Measurements from ENCODE around the gene NCAM1. TPM values are rescaled to one million over a fixed set of nuclear protein-coding genes. Genes with fewer than 3 reads are reported as not detected.

The NCAM1 gene
- polyA plus RNA-seq, 2 of the 4 experiments (the other 2 are of a cell fraction): 0.01 to 0.12 TPM

GRCh38 chr11:113142508-113142907 is 181.3 kb downstream of the NCAM1 start:
- Histone ChIP-seq H3K4me2 (no peak overlapping the region), H3K27ac (no peak overlapping the region), H3K4me3 (no peak overlapping the region), H3K9me3 (no peaks in the 10 kb centered on the region), H3K4me1 (no peaks in the 10 kb centered on the region)
- FAIRE-seq: no peak
- TF ChIP-seq, protein P1, sequence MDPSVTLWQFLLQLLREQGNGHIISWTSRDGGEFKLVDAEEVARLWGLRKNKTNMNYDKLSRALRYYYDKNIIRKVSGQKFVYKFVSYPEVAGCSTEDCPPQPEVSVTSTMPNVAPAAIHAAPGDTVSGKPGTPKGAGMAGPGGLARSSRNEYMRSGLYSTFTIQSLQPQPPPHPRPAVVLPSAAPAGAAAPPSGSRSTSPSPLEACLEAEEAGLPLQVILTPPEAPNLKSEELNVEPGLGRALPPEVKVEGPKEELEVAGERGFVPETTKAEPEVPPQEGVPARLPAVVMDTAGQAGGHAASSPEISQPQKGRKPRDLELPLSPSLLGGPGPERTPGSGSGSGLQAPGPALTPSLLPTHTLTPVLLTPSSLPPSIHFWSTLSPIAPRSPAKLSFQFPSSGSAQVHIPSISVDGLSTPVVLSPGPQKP (IDR thresholded peaks at IDR 0.05; ENCODE audit: low read depth, low read length): no peak
- TF ChIP-seq RAD21 (conservative IDR thresholded peaks at IDR 0.05 in 1 of 2, IDR thresholded peaks at IDR 0.05 in 1 of 2) (no peak), ZSCAN20 (CRISPR knock-in tag; IDR thresholded peaks at IDR 0.05) (no peak), FOSB (CRISPR knock-in tag; IDR thresholded peaks at IDR 0.05) (no peak), PHF8 (IDR thresholded peaks at IDR 0.05; ENCODE audit: borderline replicate concordance, low read depth) (no peak), CHD4 (IDR thresholded peaks at IDR 0.05; ENCODE audit: borderline replicate concordance) (no peak), JUNB (IDR thresholded peaks at IDR 0.05) (no peak), SREBF2 (IDR thresholded peaks at IDR 0.05) (no peak), EP300 (IDR thresholded peaks at IDR 0.05) (no peak), GATA3 (IDR thresholded peaks at IDR 0.05; ENCODE audit: borderline replicate concordance) (no peak), CBX2 (IDR thresholded peaks at IDR 0.05; ENCODE audit: borderline replicate concordance, low read depth) (no peak), MAFK (IDR thresholded peaks at IDR 0.05; ENCODE audit: partially characterized antibody) (no peak), TFCP2L1 (CRISPR knock-in tag; IDR thresholded peaks at IDR 0.05) (no peak), RFX5 (IDR thresholded peaks at IDR 0.05) (no peak), TP53 (CRISPR knock-in tag; IDR thresholded peaks at IDR 0.05) (no peak), ATOH8 (CRISPR knock-in tag; IDR thresholded peaks at IDR 0.05; ENCODE audit: low read depth) (no peak), ZFP36 (IDR thresholded peaks at IDR 0.05; ENCODE audit: borderline replicate concordance, partially characterized antibody) (no peak), NPAS2 (CRISPR knock-in tag; IDR thresholded peaks at IDR 0.05; ENCODE audit: borderline replicate concordance) (no peak)
- TF ChIP-seq, protein P2, sequence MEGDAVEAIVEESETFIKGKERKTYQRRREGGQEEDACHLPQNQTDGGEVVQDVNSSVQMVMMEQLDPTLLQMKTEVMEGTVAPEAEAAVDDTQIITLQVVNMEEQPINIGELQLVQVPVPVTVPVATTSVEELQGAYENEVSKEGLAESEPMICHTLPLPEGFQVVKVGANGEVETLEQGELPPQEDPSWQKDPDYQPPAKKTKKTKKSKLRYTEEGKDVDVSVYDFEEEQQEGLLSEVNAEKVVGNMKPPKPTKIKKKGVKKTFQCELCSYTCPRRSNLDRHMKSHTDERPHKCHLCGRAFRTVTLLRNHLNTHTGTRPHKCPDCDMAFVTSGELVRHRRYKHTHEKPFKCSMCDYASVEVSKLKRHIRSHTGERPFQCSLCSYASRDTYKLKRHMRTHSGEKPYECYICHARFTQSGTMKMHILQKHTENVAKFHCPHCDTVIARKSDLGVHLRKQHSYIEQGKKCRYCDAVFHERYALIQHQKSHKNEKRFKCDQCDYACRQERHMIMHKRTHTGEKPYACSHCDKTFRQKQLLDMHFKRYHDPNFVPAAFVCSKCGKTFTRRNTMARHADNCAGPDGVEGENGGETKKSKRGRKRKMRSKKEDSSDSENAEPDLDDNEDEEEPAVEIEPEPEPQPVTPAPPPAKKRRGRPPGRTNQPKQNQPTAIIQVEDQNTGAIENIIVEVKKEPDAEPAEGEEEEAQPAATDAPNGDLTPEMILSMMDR (IDR thresholded peaks at IDR 0.05): no peak
- ATAC-seq: no peak
- DNase-seq (ENCODE audit: low read depth in 1 of 2, low spot score in 1 of 2): no peak
- CTCF ChIA-PET: no interaction called here
- POLR2A ChIA-PET: no interaction called here
- WGBS (ENCODE audit: missing lambda C conversion rate): 29% methylated on average over 6 of the region's 6 CpGs

- H3K4me2 ChIP-seq: no peak overlapping the region
- FAIRE-seq: no peak
- ChIA-PET CTCF (interaction anchor here (0.6 kb wide), 1 partner anchor 613 kb away, joined by 3 read pairs; no protein-coding TSS in a partner anchor), POLR2A (no interaction called here)
- no peaks in the 10 kb centered on the region for H3K9me3 ChIP-seq
- DNase-seq (ENCODE audit: low read depth in 1 of 2, low spot score in 1 of 2): no peak
- no peak for TF ChIP-seq POLR2A (IDR thresholded peaks at IDR 0.05; ENCODE audit: low read length)
- no peak for TF ChIP-seq MAFK (IDR thresholded peaks at IDR 0.05; ENCODE audit: partially characterized antibody)
- ATAC-seq: no peak
- H3K4me3 ChIP-seq: no peak overlapping the region
- H3K4me1 ChIP-seq: no peaks in the 10 kb centered on the region
- WGBS (ENCODE audit: missing lambda C conversion rate): 51% methylated on average over 7 of the region's 8 CpGs
- H3K27ac ChIP-seq: no peak overlapping the region
These were observed 186.0 kb downstream of the NCAM1 start for GRCh38 chr11:113147249-113147648.

GRCh38 chr11:113148076-113148475 is 186.9 kb downstream of the NCAM1 start:
- POLR2A ChIA-PET: no interaction called here
- no peak for TF ChIP-seq NFE2L2 (conservative IDR thresholded peaks at IDR 0.05; ENCODE audit: low read length)
- no peak for TF ChIP-seq ZC3H11A (IDR thresholded peaks at IDR 0.05)
- TF ChIP-seq HOXB5 (CRISPR knock-in tag; IDR thresholded peaks at IDR 0.05): no peak
- TF ChIP-seq, protein P2 (IDR thresholded peaks at IDR 0.05): no peak
- no peak for TF ChIP-seq EHMT2 (IDR thresholded peaks at IDR 0.05; ENCODE audit: low read depth)
- no peak for TF ChIP-seq HOXB13 (CRISPR knock-in tag; IDR thresholded peaks at IDR 0.05; ENCODE audit: low read depth)
- TF ChIP-seq HDAC2 (IDR thresholded peaks at IDR 0.05): no peak
- no peak for TF ChIP-seq KDM5A (IDR thresholded peaks at IDR 0.05)
- no peak for TF ChIP-seq CHD4 (IDR thresholded peaks at IDR 0.05; ENCODE audit: borderline replicate concordance)
- no peak for TF ChIP-seq SMC3 (IDR thresholded peaks at IDR 0.05)
- TF ChIP-seq MAX (IDR thresholded peaks at IDR 0.05): no peak
- no peak for TF ChIP-seq POLR2AphosphoS2 (conservative IDR thresholded peaks at IDR 0.05; ENCODE audit: low read length)
- no peak for TF ChIP-seq USF2 (IDR thresholded peaks at IDR 0.05)
- TF ChIP-seq EP300 (IDR thresholded peaks at IDR 0.05): no peak

More at GRCh38 chr11:113148076-113148475, 186.9 kb downstream of the NCAM1 start:
- DNase-seq (ENCODE audit: low read depth in 1 of 2, low spot score in 1 of 2): no peak
- no peak for FAIRE-seq
- Histone ChIP-seq H3K27ac (no peak overlapping the region), H3K4me3 (no peak overlapping the region), H3K9me3 (no peaks in the 10 kb centered on the region), H3K4me2 (no peak overlapping the region), H3K4me1 (no peaks in the 10 kb centered on the region)
- WGBS (ENCODE audit: missing lambda C conversion rate): 52% methylated on average over 9 of the region's 9 CpGs
- CTCF ChIA-PET: no interaction called here
- no peak for ATAC-seq

Data from A549 (cell line).